Fibroblast of mammary gland (primary cell): ENCODE data around the gene TTF2.

Source experiments
- DNase-seq: peaks from one replicate; pipeline ENCODE4 v3.0.0-alpha.2; 2010; ENCODE audit warnings: low read depth
- H3K4me3 ChIP-seq: 2 replicates; pipeline ENCODE4 v1.5.1; 2011; ENCODE audit warnings: low read depth, mild to moderate bottlenecking, low read length, moderate library complexity; ENCODE audit not compliant: control insufficient read depth
- TF ChIP-seq, protein P1 (sequence below): conservative IDR thresholded peaks from 2 replicates; pipeline ENCODE4 v1.5.1; 2011; ENCODE audit warnings: low read depth, low read length, inconsistent platforms; ENCODE audit not compliant: control insufficient read depth, insufficient read depth

Gene TTF2

DNA sequence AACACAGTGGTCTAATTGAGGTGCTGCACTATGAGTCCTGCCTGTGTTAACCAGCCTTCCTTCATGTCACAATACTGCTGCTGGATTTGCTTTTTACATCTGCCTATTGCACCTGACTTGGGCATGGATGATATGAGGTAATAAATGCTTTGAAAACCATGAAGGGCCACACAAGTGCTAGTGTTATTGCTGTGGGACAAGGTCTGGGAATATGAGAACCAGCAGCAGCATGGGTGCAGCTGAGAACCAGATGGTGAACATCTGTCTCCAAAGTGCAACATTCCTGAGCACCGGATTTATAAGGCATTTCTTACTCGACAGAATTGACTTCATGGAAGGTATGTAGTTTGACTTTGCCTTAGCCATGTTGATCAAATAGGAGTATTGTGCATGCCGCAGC, 44.9 kb downstream of the TTF2 start:
- TF ChIP-seq, protein P1, sequence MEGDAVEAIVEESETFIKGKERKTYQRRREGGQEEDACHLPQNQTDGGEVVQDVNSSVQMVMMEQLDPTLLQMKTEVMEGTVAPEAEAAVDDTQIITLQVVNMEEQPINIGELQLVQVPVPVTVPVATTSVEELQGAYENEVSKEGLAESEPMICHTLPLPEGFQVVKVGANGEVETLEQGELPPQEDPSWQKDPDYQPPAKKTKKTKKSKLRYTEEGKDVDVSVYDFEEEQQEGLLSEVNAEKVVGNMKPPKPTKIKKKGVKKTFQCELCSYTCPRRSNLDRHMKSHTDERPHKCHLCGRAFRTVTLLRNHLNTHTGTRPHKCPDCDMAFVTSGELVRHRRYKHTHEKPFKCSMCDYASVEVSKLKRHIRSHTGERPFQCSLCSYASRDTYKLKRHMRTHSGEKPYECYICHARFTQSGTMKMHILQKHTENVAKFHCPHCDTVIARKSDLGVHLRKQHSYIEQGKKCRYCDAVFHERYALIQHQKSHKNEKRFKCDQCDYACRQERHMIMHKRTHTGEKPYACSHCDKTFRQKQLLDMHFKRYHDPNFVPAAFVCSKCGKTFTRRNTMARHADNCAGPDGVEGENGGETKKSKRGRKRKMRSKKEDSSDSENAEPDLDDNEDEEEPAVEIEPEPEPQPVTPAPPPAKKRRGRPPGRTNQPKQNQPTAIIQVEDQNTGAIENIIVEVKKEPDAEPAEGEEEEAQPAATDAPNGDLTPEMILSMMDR = no peak
- H3K4me3 ChIP-seq = no peak overlapping the region
- peak; percentile 31 for DNase-seq

DNA sequence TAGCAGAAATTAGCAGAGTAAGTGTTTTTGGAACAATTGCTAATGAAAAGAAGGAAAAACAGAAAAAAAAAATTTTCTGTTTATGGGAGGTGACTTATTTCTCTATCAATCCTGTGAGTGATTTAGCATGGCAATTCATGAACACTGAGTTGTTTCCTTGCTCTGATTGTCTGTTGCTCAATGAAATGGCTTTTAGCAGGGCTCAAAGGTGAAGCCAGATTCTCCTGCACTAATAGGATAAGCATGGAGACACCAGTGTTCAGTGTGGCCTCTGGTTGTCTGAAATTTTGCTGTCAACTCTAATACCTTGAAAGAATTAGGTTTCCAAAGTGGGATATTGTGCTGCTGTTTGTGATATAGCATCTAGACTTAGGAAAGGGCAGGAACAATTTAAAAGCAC, 45.6 kb downstream of the TTF2 start:
- no peak for DNase-seq

DNA sequence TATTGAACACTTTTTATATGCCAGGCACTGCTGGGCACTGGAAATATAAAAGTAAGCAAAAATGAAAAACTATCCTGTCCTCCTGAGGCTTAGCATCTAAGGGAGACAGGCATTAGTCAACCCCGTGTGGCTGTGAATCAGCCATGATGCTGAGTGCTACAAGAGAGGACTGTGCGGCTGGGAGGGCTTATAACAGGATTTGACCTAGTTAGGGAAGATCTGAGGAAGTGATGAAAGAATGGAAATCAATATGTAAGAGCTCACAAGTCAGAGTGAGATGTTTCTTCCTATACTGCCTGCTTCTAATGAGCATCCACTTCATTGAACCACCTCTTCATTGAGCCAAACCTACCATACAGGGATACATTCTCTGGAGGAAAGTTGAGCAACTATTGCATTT, 46.4 kb downstream of the TTF2 start:
- TF ChIP-seq, protein P1 = no peak
- peak; percentile 39 for DNase-seq
- H3K4me3 ChIP-seq = no peak overlapping the region

More for the DNA sequence above, 45.6 kb downstream of the TTF2 start:
- no peak overlapping the region for H3K4me3 ChIP-seq
- TF ChIP-seq, protein P1 = no peak

DNA sequence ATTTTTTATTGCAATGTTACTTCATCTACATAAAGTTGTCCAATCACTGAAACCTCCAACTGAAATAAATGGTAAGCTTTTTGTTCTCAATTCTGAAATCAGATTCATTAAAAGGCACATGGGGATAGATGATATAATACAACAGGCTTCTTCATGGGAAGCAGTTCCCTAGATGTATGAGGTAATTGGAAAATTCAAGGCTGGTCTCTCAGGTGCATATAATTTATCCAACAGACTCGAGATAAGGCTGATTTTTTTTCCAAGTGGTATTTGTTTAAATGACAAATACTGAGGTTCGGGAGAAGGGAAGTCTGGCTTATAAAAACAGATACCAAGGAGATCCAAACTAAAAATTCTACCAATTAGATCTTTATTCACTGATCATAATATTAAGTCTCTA, 47.2 kb downstream of the TTF2 start:
- TF ChIP-seq, protein P1 = no peak
- no peak for DNase-seq
- no peak overlapping the region for H3K4me3 ChIP-seq

DNA sequence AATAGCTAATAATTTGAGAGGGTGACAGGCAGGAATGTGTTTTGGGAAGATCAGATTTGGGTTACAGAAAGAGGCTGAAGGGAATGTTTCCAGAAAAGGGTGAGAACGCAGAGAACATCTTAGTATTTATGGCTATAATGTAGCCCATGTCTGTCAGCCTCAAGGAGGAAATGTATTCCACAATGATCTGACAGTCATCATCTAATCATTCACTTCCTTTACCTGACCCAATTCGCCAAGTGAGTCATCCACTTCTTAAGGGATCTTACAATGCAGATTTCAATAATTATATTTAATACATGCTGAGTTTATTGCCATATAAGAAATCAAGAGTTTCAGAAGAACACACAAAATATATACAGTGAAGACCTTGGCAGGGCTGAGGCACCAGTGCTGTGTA, 50.6 kb downstream of the TTF2 start:
- no peak overlapping the region for H3K4me3 ChIP-seq
- peak; percentile 44 for DNase-seq
- TF ChIP-seq, protein P1 = no peak

DNA sequence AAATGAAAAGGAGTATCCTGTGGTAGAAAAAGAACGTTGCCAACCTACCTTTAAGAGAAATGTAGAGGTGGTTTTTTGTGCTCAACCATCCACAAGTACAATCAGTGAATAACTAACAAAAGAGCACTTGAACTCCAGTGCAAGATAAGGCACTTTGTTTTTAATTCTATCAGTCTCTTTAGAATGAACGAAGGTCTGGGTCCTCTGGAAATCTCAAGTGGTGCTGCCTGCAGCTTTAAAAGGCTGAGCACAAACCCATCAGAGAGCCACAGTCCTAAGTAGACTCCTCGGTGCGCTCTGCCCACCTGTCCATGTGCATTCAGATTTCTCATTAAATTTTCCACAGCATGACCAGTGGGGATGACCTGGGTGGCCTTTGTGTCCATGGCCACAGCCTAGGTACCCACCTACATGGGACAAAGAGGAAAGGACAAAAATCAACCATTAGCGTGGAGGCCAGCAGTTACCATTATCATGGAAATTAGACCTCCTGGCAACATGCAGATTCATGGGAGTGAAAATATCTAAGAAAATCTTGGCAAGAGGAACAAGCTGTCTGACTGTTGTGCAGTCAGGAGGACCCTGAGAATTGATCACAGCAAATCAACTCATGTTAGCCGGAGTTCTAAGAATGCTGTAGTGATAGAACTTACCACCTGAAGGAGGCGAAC, 52.1 kb downstream of the TTF2 start:
- TF ChIP-seq, protein P1 = no peak
- no peak overlapping the region for H3K4me3 ChIP-seq
- DNase-seq = no peak

DNA sequence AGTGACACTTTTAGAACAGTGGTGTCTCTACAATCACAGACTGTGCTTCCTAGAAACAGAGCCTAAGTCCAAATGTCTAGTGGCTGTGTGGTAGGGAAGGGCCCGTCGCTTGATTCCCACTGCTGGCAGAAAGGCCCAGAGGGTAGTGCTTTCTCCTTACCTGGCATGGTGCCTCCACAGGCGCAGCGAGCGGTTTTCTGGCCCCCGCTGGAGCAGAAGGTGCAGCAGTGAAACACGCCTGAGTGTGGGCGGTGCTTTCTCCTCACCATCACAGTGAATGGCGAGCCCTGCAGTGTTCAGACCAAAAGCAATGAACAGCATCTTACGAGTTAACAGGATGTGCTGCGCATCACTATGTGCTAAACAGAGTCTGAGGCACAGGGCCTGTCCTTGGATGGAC, 53.1 kb downstream of the TTF2 start:
- H3K4me3 ChIP-seq = no peak overlapping the region
- TF ChIP-seq, protein P1 = no peak
- DNase-seq = no peak
